Mesendoderm (in vitro differentiated cells): ENCODE data around the gene FHIP1A. TPM values are rescaled to one million over a fixed set of nuclear protein-coding genes. Genes with fewer than 3 reads are reported as not detected.

ENCODE experiments used
- DNase-seq: peaks from one replicate; pipeline ENCODE4 v3.0.0; 2013
- H2AK5ac ChIP-seq: 2 replicates; pipeline ENCODE4 v1.6.1; 2013; ENCODE audit warnings: low read length, inconsistent platforms
- H2BK120ac ChIP-seq: 2 replicates; pipeline ENCODE4 v1.6.1; 2013; ENCODE audit warnings: low read depth, mild to moderate bottlenecking, low read length, moderate library complexity, mixed read lengths
- H2BK15ac ChIP-seq: replicated peaks from 2 replicates; pipeline ENCODE4 v1.6.1; 2013; ENCODE audit warnings: low read depth, mild to moderate bottlenecking, moderate library complexity
- H2BK5ac ChIP-seq: 2 replicates; pipeline ENCODE4 v1.6.1; 2013; ENCODE audit warnings: low read length, inconsistent platforms
- H3K18ac ChIP-seq: 2 replicates; pipeline ENCODE4 v1.6.1; 2013; ENCODE audit warnings: mild to moderate bottlenecking, low read length, mixed read lengths
- H3K23ac ChIP-seq: one replicate; pipeline ENCODE4 v1.6.1; 2013; ENCODE audit warnings: low read length
- H3K27ac ChIP-seq: 2 replicates; pipeline ENCODE4 v1.5.1; 2013; ENCODE audit warnings: low read depth, mild to moderate bottlenecking, inconsistent platforms, low read length, moderate library complexity
- H3K27me3 ChIP-seq: 2 replicates; pipeline ENCODE4 v1.6.1; 2013; ENCODE audit warnings: low read length, control low read depth, mild to moderate bottlenecking, inconsistent platforms; ENCODE audit not compliant: insufficient read depth, poor library complexity
- H3K36me3 ChIP-seq: 2 replicates; pipeline ENCODE4 v1.6.1; 2013; ENCODE audit warnings: low read length, inconsistent platforms; ENCODE audit not compliant: control insufficient read depth, insufficient read depth
- H3K4ac ChIP-seq: one replicate; pipeline ENCODE4 v1.6.1; 2013; ENCODE audit warnings: low read depth, mild to moderate bottlenecking, low read length, moderate library complexity
- H3K4me1 ChIP-seq: 2 replicates; pipeline ENCODE4 v1.6.1; 2013; ENCODE audit warnings: low read depth, low read length, inconsistent platforms; ENCODE audit not compliant: control insufficient read depth
- H3K4me2 ChIP-seq: 2 replicates; pipeline ENCODE4 v1.6.1; 2013; ENCODE audit warnings: low read length
- H3K4me3 ChIP-seq: 2 replicates; pipeline ENCODE4 v1.5.1; 2013; ENCODE audit warnings: mild to moderate bottlenecking, low read length
- H3K56ac ChIP-seq: one replicate; pipeline ENCODE4 v1.6.1; 2013; ENCODE audit warnings: low read length
- H3K79me1 ChIP-seq: 2 replicates; pipeline ENCODE4 v1.6.1; 2013; ENCODE audit warnings: low read length, inconsistent platforms
- H3K79me2 ChIP-seq: 2 replicates; pipeline ENCODE4 v1.6.1; 2013; ENCODE audit warnings: mild to moderate bottlenecking, low read length; ENCODE audit not compliant: control insufficient read depth, insufficient read depth
- H3K9ac ChIP-seq: 2 replicates; pipeline ENCODE4 v1.6.1; 2013; ENCODE audit warnings: low read length, inconsistent platforms
- H4K5ac ChIP-seq: one replicate; pipeline ENCODE4 v1.6.1; 2013; ENCODE audit warnings: low read length
- H4K8ac ChIP-seq: one replicate; pipeline ENCODE4 v1.6.1; 2013; ENCODE audit warnings: low read depth, mild to moderate bottlenecking, control low read depth, low read length, moderate library complexity
- WGBS: extraction: QIAGEN DNeasy Blood & Tissue Kit; methylation state at CpG from one replicate; pipeline ENCODE4 v1.1.7; 2013; ENCODE audit warnings: low lambda C conversion rate, missing lambda C conversion rate; ENCODE audit not compliant: insufficient coverage; ENCODE audit errors: extremely low coverage; 5-methylcytosine and 5-hydroxymethylcytosine counted together
- polyA plus RNA-seq, 2 experiments: library from polyadenylated mRNA; stranded (reverse); fragments of 200-250 nt; gene quantifications; one replicate each; pipeline ENCODE4 v1.2.3, GENCODE V29; 2013

FHIP1A gene
- polyA plus RNA-seq (2013, experiment 1 of 2) = 8.6 TPM
- polyA plus RNA-seq (2013, experiment 2 of 2) = 9.2 TPM

DNA sequence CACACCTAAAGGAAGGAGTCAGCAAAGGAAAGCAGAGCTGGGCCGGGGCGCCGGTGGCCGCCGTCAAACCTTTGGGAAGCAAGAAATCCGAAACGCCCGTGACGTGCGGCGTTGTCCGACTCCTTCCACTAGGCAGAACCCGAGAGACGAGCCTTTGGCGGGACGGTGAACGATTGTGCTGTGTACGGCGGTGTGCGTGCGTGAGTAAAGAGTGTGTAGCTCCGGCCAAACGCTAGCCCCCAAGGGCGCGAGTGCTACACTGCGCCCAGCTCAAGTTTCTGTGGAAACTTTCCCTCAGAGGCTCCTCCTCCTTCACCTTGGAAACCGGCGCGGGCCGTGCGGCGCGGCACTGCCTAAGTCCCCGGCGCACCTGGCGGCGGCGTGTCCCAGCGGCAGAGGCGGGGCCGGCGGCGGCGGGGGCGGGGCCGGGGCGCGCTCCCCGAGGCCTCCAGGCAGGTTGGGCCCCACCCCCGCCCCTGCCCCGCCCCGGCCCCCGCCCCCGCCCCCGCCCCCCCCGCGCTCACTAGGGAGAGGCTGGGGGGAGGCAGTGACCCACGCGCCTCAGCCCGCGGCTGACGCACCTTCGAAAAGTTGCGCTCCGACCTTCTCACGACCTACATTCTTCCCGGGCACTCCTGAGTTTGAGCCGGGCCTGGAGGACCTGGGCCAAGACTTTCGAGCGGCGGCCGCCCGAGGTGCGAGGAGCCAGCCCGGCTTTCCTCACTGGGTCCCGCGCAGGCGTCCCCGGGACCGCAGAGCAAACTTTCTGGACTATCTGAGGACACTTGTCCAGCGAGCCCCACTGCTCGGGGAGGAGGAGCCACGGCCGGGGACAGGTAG is at the start of gene FHIP1A:
FHIP1A (plus strand) TSS at position 547 of the 840 bp plus-strand sequence. CDS start 157,084 bp downstream, outside the sequence.
- H4K5ac ChIP-seq = no peak within 1 kb of the TSS
- no peak within 1 kb of the TSS for H2BK15ac ChIP-seq
- peak within 1 kb of the TSS; percentile 2 for H3K18ac ChIP-seq
- peak within 1 kb of the TSS; percentile 88 for H3K9ac ChIP-seq
- H3K4ac ChIP-seq = no peak within 1 kb of the TSS
- H3K79me1 ChIP-seq = no peaks in the 10 kb centered on the region
- H2AK5ac ChIP-seq = no peak within 1 kb of the TSS
- H3K4me2 ChIP-seq = peak within 1 kb of the TSS; percentile 95
- H3K36me3 ChIP-seq = no peaks in the 10 kb centered on the region
- peak within 1 kb of the TSS; percentile 97 for H3K56ac ChIP-seq
- H2BK120ac ChIP-seq = no peak within 1 kb of the TSS
- H3K27ac ChIP-seq = peak within 1 kb of the TSS; percentile 18
- WGBS = no CpG with 5 or more reads among the region's 84 CpGs
- H2BK5ac ChIP-seq = no peak within 1 kb of the TSS
- no peak within 1 kb of the TSS for H4K8ac ChIP-seq
- peaks cover 7% of the 10 kb centered on the region for H3K79me2 ChIP-seq
- peak within 1 kb of the TSS; percentile 80 for H3K23ac ChIP-seq
- H3K4me3 ChIP-seq = peak within 1 kb of the TSS; percentile 90
- no peaks in the 10 kb centered on the region for H3K27me3 ChIP-seq
- peak; percentile 96 for DNase-seq
- no peaks in the 10 kb centered on the region for H3K4me1 ChIP-seq

DNA sequence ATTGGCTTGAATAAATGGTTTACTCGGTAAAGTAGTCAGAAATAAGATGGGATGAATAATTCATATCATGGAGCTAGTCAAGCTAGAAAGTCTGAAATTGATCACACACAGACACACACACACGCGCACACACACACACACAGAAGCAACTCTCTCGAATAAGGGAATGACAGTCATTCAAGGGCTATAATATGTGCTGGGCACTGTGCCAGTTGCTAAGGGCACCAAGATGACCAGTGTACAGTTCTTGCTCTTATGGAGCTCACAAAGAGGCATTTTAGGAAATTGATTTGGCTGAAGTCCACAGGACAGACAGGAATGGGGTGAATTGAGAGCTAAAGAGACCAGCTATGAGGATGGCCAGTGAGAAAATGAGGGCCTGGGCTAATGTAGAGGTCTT is 49.4 kb upstream of the FHIP1A start:
- H2AK5ac ChIP-seq = no peak overlapping the region
- H3K56ac ChIP-seq = no peak overlapping the region
- H4K5ac ChIP-seq = no peak overlapping the region
- H3K9ac ChIP-seq = no peak overlapping the region
- H3K23ac ChIP-seq = no peak overlapping the region
- H3K18ac ChIP-seq = no peak overlapping the region
- no peak overlapping the region for H3K4me2 ChIP-seq
- H3K4me3 ChIP-seq = no peak overlapping the region
- H3K4me1 ChIP-seq = no peaks in the 10 kb centered on the region
- no peak overlapping the region for H4K8ac ChIP-seq
- H3K79me1 ChIP-seq = no peaks in the 10 kb centered on the region
- H3K27me3 ChIP-seq = no peaks in the 10 kb centered on the region
- no peak overlapping the region for H2BK15ac ChIP-seq
- no peaks in the 10 kb centered on the region for H3K36me3 ChIP-seq
- no peak for DNase-seq
- H3K27ac ChIP-seq = no peak overlapping the region
- WGBS = no CpG with 5 or more reads among the region's 4 CpGs
- no peak overlapping the region for H2BK120ac ChIP-seq
- H2BK5ac ChIP-seq = no peak overlapping the region
- H3K79me2 ChIP-seq = no peaks in the 10 kb centered on the region
- no peak overlapping the region for H3K4ac ChIP-seq

DNA sequence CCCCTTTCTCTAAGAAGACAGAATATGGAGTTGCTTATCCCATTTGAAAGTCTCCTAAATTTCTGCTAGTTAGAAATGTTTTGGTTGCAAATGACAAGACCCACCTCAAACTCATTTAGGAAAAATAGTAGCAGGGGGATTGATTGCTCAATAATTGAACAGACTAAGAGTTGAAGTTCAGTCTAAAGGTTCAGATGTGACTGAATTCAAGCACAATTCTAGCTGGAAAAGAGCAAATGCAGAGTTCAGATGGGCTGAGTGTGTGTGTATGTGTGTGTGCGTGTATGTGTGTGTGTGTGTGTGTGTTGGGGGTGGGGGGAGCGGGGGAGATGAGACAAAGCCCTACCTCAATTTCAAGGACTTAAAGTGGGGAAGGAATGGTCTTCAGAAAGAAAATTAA is 47.9 kb upstream of the FHIP1A start:
- no peak overlapping the region for H2BK120ac ChIP-seq
- no peak overlapping the region for H2AK5ac ChIP-seq
- H3K56ac ChIP-seq = no peak overlapping the region
- no peak overlapping the region for H3K27ac ChIP-seq
- H3K4me3 ChIP-seq = no peak overlapping the region
- no peaks in the 10 kb centered on the region for H3K27me3 ChIP-seq
- H3K4me2 ChIP-seq = no peak overlapping the region
- DNase-seq = no peak
- no peak overlapping the region for H3K9ac ChIP-seq
- no peak overlapping the region for H3K4ac ChIP-seq
- no peak overlapping the region for H3K23ac ChIP-seq
- no peak overlapping the region for H4K5ac ChIP-seq
- no peaks in the 10 kb centered on the region for H3K79me2 ChIP-seq
- no CpG with 5 or more reads among the region's 2 CpGs for WGBS
- no peak overlapping the region for H4K8ac ChIP-seq
- no peaks in the 10 kb centered on the region for H3K36me3 ChIP-seq
- H3K4me1 ChIP-seq = no peaks in the 10 kb centered on the region
- no peak overlapping the region for H3K18ac ChIP-seq
- no peak overlapping the region for H2BK5ac ChIP-seq
- no peaks in the 10 kb centered on the region for H3K79me1 ChIP-seq
- no peak overlapping the region for H2BK15ac ChIP-seq

DNA sequence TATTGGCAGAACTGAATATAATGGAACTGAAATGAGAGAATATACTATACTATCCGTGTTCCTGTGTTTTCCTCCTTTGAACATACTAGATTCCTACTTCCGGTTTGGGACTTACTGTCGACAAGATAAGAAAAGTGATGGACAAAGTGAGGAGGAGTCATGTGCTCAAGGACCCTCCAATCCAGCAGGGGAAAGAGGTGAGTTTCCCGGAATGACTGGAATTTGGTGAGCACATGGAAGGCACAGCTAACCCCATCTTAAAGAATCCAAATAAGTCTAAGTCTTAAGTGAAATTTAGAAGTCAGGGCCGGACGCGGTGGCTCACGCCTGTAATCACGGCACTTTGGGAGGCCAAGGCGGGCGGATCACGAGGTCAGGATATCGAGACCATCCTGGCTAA is 47.0 kb upstream of the FHIP1A start:
- Histone ChIP-seq H2BK120ac (no peak overlapping the region), H2AK5ac (no peak overlapping the region), H4K8ac (no peak overlapping the region), H2BK5ac (no peak overlapping the region), H3K56ac (no peak overlapping the region), H3K27ac (no peak overlapping the region), H3K27me3 (no peaks in the 10 kb centered on the region), H3K79me2 (no peaks in the 10 kb centered on the region), H2BK15ac (no peak overlapping the region), H3K36me3 (no peaks in the 10 kb centered on the region), H3K4me1 (no peaks in the 10 kb centered on the region), H3K4me3 (no peak overlapping the region), H3K79me1 (no peaks in the 10 kb centered on the region), H3K4ac (no peak overlapping the region), H3K23ac (no peak overlapping the region), H4K5ac (no peak overlapping the region), H3K4me2 (no peak overlapping the region), H3K18ac (no peak overlapping the region), H3K9ac (no peak overlapping the region)
- WGBS = no CpG with 5 or more reads among the region's 13 CpGs
- peak; percentile 54 for DNase-seq

DNA sequence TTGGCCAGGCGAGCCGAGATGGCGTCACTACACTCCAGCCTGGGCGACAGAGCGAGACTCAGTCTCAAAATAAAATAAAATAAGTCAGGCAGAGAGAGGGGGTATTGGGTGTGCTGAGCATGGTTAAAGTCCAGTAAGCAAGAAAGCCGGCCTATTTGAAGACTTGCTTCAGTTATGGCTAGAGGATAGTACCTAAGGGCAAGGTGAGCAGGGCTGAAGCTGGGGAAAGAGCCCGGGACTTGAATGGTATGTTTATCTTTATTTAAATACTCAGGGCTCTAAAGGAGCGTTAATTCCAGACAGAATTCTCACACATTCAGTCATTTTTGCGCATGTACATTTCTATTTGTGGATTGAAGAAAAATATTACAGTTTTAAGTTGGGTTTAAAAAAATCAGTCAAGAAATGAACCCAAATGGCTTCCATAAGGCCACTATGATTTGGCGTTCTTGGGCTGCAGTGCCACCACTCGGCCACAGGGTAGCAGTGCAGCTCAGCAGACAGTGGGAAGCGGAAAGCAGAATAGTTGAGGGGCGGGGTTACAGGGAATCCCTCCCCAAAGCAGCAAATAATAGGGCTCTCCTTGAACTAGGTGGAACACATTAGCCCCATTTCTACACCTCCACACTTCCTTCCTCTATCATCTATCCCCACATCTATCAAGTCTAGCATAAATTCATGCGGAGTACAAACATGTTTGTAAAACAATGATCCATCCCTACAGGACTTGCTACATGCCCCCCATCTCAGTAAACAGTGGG is 46.4 kb upstream of the FHIP1A start:
- H3K79me2 ChIP-seq = no peaks in the 10 kb centered on the region
- H3K27me3 ChIP-seq = no peaks in the 10 kb centered on the region
- no peak overlapping the region for H4K5ac ChIP-seq
- no peaks in the 10 kb centered on the region for H3K79me1 ChIP-seq
- H3K36me3 ChIP-seq = no peaks in the 10 kb centered on the region
- peak overlapping the region; percentile 48 for H3K4ac ChIP-seq
- no peak overlapping the region for H3K4me2 ChIP-seq
- H3K9ac ChIP-seq = no peak overlapping the region
- H3K56ac ChIP-seq = no peak overlapping the region
- H3K4me3 ChIP-seq = no peak overlapping the region
- H3K23ac ChIP-seq = no peak overlapping the region
- H3K27ac ChIP-seq = no peak overlapping the region
- H2AK5ac ChIP-seq = no peak overlapping the region
- H3K4me1 ChIP-seq = no peaks in the 10 kb centered on the region
- peak; percentile 91 for DNase-seq
- H4K8ac ChIP-seq = no peak overlapping the region
- no CpG with 5 or more reads among the region's 14 CpGs for WGBS
- H2BK120ac ChIP-seq = no peak overlapping the region
- no peak overlapping the region for H2BK5ac ChIP-seq
- no peak overlapping the region for H3K18ac ChIP-seq
- H2BK15ac ChIP-seq = no peak overlapping the region
